ENCODE measurements around the gene EVI5.

- no peak for TF ChIP-seq CTCF (IDR thresholded peaks at IDR 0.05)
- TF ChIP-seq POLR2A (IDR thresholded peaks at IDR 0.05): no peak
- TF ChIP-seq POLR2AphosphoS5 (IDR thresholded peaks at IDR 0.05): no peak
- TF ChIP-seq EP300 (IDR thresholded peaks at IDR 0.05): no peak
These were observed 79.5 kb downstream of the EVI5 start for GRCh38 chr1:92705446-92705845.

Measured in gastroesophageal sphincter (tissue), 3 donors.